GM10248 (cell line): ENCODE data around the gene PRPF6.

ENCODE experiments used
- CTCF ChIA-PET: fragments of 300-600 bp; sonication (Branson Sonifier 250); formaldehyde crosslinking; extraction: SDS; loops from one replicate; lab custom pipeline; 2021; ENCODE audit warnings: antibody characterized with exemption; lab: Yijun Ruan, JAX
- POLR2A ChIA-PET: fragments of 350-650 bp; sonication (Branson Sonifier 250); formaldehyde crosslinking; extraction: SDS; loops from one replicate; lab custom pipeline; 2020; ENCODE audit warnings: antibody characterized with exemption; lab: Yijun Ruan, JAX
- DNase-seq: peaks from one replicate; pipeline ENCODE4 v3.0.0; 2012; ENCODE audit errors: extremely low spot score
- TF ChIP-seq, protein P1 (sequence below): IDR thresholded peaks from 2 replicates; pipeline ENCODE4 v1.5.1; 2012; ENCODE audit warnings: mild to moderate bottlenecking, low read depth; ENCODE audit errors: extremely low read depth, missing control alignments, control extremely low read depth

The PRPF6 gene

DNA sequence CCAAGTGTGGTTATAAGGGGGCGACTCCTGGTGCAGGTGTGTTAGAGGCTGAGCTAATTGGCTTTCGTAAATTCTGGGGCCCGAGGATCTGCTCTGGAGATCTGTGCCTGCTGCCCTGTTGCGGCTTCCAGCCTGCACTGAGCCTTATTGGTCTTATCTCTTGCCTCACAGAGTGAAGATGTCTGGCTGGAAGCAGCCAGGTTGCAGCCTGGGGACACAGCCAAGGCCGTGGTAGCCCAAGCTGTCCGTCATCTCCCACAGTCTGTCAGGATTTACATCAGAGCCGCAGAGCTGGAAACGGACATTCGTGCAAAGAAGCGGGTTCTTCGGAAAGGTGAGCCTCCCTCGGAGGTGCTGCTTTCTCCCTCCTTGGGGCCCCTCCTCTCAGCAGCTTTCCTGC, 20.0 kb downstream of the PRPF6 start:
- ChIA-PET POLR2A (interaction anchor here (1.6 kb wide), 1 partner anchor 15 kb away, joined by 5 read pairs; no protein-coding TSS in a partner anchor), CTCF (interaction anchor here (1.0 to 3.8 kb wide), 5 partner anchors 9 to 39 kb away, joined by 3 to 17 read pairs (median 5); partner anchors contain the start of genes PRPF6 and SAMD10)
- no peak for DNase-seq
- TF ChIP-seq, protein P1, sequence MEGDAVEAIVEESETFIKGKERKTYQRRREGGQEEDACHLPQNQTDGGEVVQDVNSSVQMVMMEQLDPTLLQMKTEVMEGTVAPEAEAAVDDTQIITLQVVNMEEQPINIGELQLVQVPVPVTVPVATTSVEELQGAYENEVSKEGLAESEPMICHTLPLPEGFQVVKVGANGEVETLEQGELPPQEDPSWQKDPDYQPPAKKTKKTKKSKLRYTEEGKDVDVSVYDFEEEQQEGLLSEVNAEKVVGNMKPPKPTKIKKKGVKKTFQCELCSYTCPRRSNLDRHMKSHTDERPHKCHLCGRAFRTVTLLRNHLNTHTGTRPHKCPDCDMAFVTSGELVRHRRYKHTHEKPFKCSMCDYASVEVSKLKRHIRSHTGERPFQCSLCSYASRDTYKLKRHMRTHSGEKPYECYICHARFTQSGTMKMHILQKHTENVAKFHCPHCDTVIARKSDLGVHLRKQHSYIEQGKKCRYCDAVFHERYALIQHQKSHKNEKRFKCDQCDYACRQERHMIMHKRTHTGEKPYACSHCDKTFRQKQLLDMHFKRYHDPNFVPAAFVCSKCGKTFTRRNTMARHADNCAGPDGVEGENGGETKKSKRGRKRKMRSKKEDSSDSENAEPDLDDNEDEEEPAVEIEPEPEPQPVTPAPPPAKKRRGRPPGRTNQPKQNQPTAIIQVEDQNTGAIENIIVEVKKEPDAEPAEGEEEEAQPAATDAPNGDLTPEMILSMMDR: no peak

DNA sequence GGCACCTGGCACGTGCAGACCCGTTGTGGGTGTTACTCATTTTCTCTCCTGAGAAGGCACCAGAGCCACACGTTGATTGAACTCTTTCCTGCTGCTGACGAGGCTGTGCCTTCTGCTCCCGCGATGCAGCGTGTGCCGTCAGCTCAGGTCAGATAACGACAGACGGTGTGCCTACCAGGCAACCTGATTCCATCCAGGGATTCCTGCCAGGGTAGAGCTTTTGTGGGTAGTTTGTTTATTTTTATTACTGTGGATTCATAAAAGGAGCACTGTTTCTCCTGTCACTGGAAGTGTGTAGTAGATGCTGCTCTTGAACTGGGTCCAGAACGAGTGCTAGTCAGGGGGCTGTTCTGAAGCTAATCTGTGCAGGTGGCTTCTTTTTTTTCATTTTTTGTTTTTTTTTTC, 20.7 kb downstream of the PRPF6 start:
- TF ChIP-seq, protein P1: no peak
- no peak for DNase-seq
- ChIA-PET CTCF (interaction anchor here (1.0 to 3.8 kb wide), 5 partner anchors 9 to 38 kb away, joined by 3 to 17 read pairs (median 5); partner anchors contain the start of genes PRPF6 and SAMD10), POLR2A (interaction anchor here (0.5 to 1.6 kb wide), 3 partner anchors 15 to 945 kb away, joined by 4 to 8 read pairs (median 5); no protein-coding TSS in a partner anchor)

- DNase-seq: no peak
- ChIA-PET CTCF (interaction anchor here (0.9 to 2.7 kb wide), 6 partner anchors 9 to 34 kb away, joined by 4 to 13 read pairs (median 6); partner anchors contain the start of gene PRPF6), POLR2A (no interaction called here)
- TF ChIP-seq, protein P1: no peak
Observed at GRCh38 chr20:64003960-64004725, 23.2 kb downstream of the PRPF6 start.

DNA sequence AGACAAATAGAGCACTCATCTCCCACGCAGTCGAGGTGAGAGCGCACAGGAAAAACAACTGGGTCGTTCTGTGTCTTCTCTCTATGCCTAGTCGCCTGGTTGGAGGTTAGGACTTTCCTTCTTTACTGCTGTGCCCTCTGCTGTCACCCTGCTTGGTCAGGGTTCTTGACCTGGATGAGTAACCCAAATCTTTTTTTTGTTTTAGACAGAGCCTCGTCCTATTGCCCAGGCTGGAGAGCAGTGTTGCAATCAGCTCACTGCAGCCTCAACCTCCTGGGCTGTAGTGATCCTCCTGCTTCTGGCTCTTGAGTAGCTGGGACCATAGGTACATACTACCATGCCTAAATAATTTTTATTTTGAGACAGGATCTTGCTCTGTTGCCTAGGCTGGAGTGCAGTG, 24.5 kb downstream of the PRPF6 start:
- ChIA-PET POLR2A (no interaction called here), CTCF (interaction anchor here (1.2 to 1.4 kb wide), 2 partner anchors 13 to 62 kb away, joined by 3 read pairs; no protein-coding TSS in a partner anchor)
- TF ChIP-seq, protein P1: no peak
- no peak for DNase-seq

DNA sequence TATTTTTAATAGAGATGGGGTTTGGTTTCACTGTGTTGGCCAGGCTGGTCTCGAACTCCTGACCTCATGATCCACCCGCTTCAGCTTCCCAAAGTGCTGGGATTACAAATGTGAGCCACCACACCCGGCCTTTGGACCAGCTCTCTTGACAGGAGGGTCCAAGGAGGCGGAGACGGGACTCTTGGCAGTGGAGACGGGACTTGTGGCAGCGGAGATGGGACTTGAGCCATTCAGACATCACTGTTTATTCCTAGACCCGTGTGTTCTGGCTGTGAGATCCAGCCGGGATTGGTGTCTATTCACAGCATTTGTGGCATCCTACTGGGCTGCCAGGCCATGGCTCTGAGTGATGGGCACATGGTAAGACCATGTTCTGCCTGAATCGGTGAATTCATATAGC, 25.6 kb downstream of the PRPF6 start:
- ChIA-PET CTCF (interaction anchor here (0.8 to 5.4 kb wide), 7 partner anchors 11 to 63 kb away, joined by 3 to 38 read pairs (median 3); partner anchors contain the start of genes PRPF6 and SAMD10), POLR2A (interaction anchor here (0.6 to 1.1 kb wide), 2 partner anchors 20 to 123 kb away, joined by 3 read pairs; no protein-coding TSS in a partner anchor)
- TF ChIP-seq, protein P1: no peak
- no peak for DNase-seq

- TF ChIP-seq, protein P1: no peak
- ChIA-PET POLR2A (interaction anchor here (1.0 to 1.1 kb wide), 2 partner anchors 20 to 26 kb away, joined by 3 read pairs; partner anchors contain the start of gene PRPF6), CTCF (interaction anchor here (0.8 to 5.4 kb wide), 6 partner anchors 12 to 50 kb away, joined by 3 to 38 read pairs (median 4); partner anchors contain the start of genes PRPF6 and SAMD10)
- DNase-seq: no peak
Observed at GRCh38 chr20:64006902-64007301, 26.0 kb downstream of the PRPF6 start.
